K562 (cell line): ENCODE measurements around the gene HP1BP3. TPM values are rescaled to one million over a fixed set of nuclear protein-coding genes. Genes with fewer than 3 reads are reported as not detected.

ENCODE experiments used
- CREB3L1 ChIP-seq: fragments of 450-650 bp; IDR thresholded peaks from 2 replicates; pipeline ENCODE4 v1.6.1; 2014; ENCODE audit warnings: low read depth, mild to moderate bottlenecking, moderate library complexity, borderline replicate concordance
- MGA ChIP-seq: fragments of 450-650 bp; IDR thresholded peaks from 2 replicates; pipeline ENCODE4 v1.6.1; 2016; ENCODE audit warnings: mild to moderate bottlenecking, moderate library complexity
- THAP7 ChIP-seq: fragments of 250-450 bp; sonication (Bioruptor Pico); IDR thresholded peaks from 2 replicates; pipeline ENCODE4 v1.5.0; 2021
- ZNF561 ChIP-seq: fragments of 450-650 bp; formaldehyde crosslinking; conservative IDR thresholded peaks from 2 replicates; pipeline ENCODE4 v1.4.0; 2020; ENCODE audit warnings: mild to moderate bottlenecking, moderate library complexity
- polyA plus RNA-seq, 8 experiments: library from polyadenylated mRNA; depleted of rRNA in 4 of 8; stranded (reverse) in 5 of 8; unstranded in 3 of 8; fragments of >200 nt; fragmentation: Nextera tagmentation in 2 of 8; fragmentation: Illumina TruSeq in 1 of 8; extraction: Ambion mirVana in 2 of 8; extraction: Trizol in 1 of 8; gene quantifications; 2 replicates each; pipeline versions ENCODE4 v1.2.1 to v1.2.3, GENCODE V29; 2011 to 2014; ENCODE audit warnings: inconsistent platforms in 1 of 8, missing spikeins in 1 of 8
- total RNA-seq, 7 experiments: library from RNA; depleted of rRNA in 6 of 7; stranded (reverse); fragments of >200 nt in 6 of 7; fragmentation: Illumina TruSeq in 2 of 7; extraction: Trizol in 2 of 7; gene quantifications; 2 replicates each; pipeline versions ENCODE4 v1.2.1 to v1.2.3, GENCODE V29; 2011 to 2021; ENCODE audit warnings: low replicate concordance in 1 of 7

The HP1BP3 gene
- total and polyA plus RNA-seq, 9 of the 15 experiments (the other 6 are each of a cell fraction or from before 2014, with no cell fraction given), result 57.3 to 513 (median 240) TPM

- TF ChIP-seq MGA (peak; percentile 98), ZNF561 (no peak), CREB3L1 (0 out of 2 replicates have a peak, but pooled peaks have one; percentile 52), THAP7 (CRISPR knock-in tag) (no peak)
Measured at GRCh38 chr1:20725189-20726117, 61.7 kb downstream of the HP1BP3 start (continued).
